K562 treated with DMSO at 1 percent for 24 hours (cell line): Measurements from ENCODE around the gene PWWP2A. TPM values are rescaled to one million over a fixed set of nuclear protein-coding genes. Genes with fewer than 3 reads are reported as not detected.

Experiments
- total RNA-seq: library from RNA; unstranded; fragments of 300-600 nt; gene quantifications from 2 replicates; pipeline ENCODE4 v1.2.3, GENCODE V29; 2022; ENCODE audit warnings: low read depth; ENCODE audit not compliant: insufficient read depth

PWWP2A gene, protein sequence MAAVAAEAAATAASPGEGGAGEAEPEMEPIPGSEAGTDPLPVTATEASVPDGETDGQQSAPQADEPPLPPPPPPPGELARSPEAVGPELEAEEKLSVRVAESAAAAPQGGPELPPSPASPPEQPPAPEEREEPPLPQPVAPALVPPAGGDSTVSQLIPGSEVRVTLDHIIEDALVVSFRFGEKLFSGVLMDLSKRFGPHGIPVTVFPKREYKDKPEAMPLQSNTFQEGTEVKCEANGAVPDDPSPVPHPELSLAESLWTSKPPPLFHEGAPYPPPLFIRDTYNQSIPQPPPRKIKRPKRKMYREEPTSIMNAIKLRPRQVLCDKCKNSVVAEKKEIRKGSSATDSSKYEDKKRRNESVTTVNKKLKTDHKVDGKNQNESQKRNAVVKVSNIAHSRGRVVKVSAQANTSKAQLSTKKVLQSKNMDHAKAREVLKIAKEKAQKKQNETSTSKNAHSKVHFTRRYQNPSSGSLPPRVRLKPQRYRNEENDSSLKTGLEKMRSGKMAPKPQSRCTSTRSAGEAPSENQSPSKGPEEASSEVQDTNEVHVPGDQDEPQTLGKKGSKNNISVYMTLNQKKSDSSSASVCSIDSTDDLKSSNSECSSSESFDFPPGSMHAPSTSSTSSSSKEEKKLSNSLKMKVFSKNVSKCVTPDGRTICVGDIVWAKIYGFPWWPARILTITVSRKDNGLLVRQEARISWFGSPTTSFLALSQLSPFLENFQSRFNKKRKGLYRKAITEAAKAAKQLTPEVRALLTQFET
- 12.9 and 13.5 TPM in 2 replicates for total RNA-seq

GRCh38 chr5:160119142-160119904 is at the start of gene PWWP2A:
Gene PWWP2A, minus strand, starts transcription at chr5:160119450. Its CDS starts 62 bp downstream, at chr5:160119388.

Other genes with a start within 250 kb of the PWWP2A start
- gene ADRA1B, start 203.0 kb downstream of the PWWP2A start, total RNA-seq: not detected in 2 replicates
- 49.9 and 60.1 TPM in 2 replicates for gene TTC1, start 110.3 kb downstream of the PWWP2A start, total RNA-seq
- not detected in 2 replicates for gene FABP6, start 110.1 kb upstream of the PWWP2A start, total RNA-seq
- not detected in 2 replicates for gene CCNJL, start 193.1 kb upstream of the PWWP2A start, total RNA-seq